Dedifferentiated amniotic fluid mesenchymal stem cell (primary cell): ENCODE measurements around the gene SMIM44.
"Not testable (repeated sequence)": the region's sequence is repeated elsewhere in the genome, so short reads cannot be mapped to it uniquely, and the experiment has no call there.

Source experiments
- DNase-seq: peaks from one replicate; pipeline ENCODE4 v3.0.0-alpha.2; 2016; ENCODE audit errors: extremely low spot score

Gene SMIM44

GRCh38 chr19:3458229-3459088, 24.8 kb downstream of the SMIM44 start:
- DNase-seq: no peak

GRCh38 chr19:3457528-3458228, 25.6 kb downstream of the SMIM44 start:
- no peak for DNase-seq

- no peak for DNase-seq
Observed at GRCh38 chr19:3456925-3457527, 26.2 kb downstream of the SMIM44 start.

GRCh38 chr19:3455960-3456601, 27.2 kb downstream of the SMIM44 start:
- DNase-seq: no peak

- DNase-seq: no peak
Observed at GRCh38 chr19:3455393-3455955, 27.8 kb downstream of the SMIM44 start.

- no peak for DNase-seq
Observed at GRCh38 chr19:3454656-3455392, 28.4 kb downstream of the SMIM44 start.

- no peak for DNase-seq
Observed at GRCh38 chr19:3453840-3454239, 29.4 kb downstream of the SMIM44 start.

- DNase-seq: not testable (repeated sequence)
Observed at GRCh38 chr19:3452942-3453214, 30.4 kb downstream of the SMIM44 start.

GRCh38 chr19:3452171-3452941, 30.9 kb downstream of the SMIM44 start:
- no peak for DNase-seq

- no peak for DNase-seq
Observed at GRCh38 chr19:3451451-3451866, 31.8 kb downstream of the SMIM44 start.

GRCh38 chr19:3450796-3451411, 32.3 kb downstream of the SMIM44 start:
- DNase-seq: peak; percentile 93

GRCh38 chr19:3448616-3449334, 34.5 kb downstream of the SMIM44 start:
- no peak for DNase-seq

- DNase-seq: not testable (repeated sequence)
Observed at GRCh38 chr19:3446657-3447056, 36.6 kb downstream of the SMIM44 start.

- DNase-seq: no peak
Observed at GRCh38 chr19:3444695-3445234, 38.5 kb downstream of the SMIM44 start.

GRCh38 chr19:3443840-3444694, 39.2 kb downstream of the SMIM44 start:
- DNase-seq: no peak

- no peak for DNase-seq
Observed at GRCh38 chr19:3442487-3443071, 40.7 kb downstream of the SMIM44 start.

- DNase-seq: no peak
Observed at GRCh38 chr19:3441986-3442329, 41.3 kb downstream of the SMIM44 start.
